GM12891 (cell line): ENCODE data around the gene GTF2H2C.
"Not testable (repeated sequence)": the region's sequence is repeated elsewhere in the genome, so short reads cannot be mapped to it uniquely, and the experiment has no call there.

Experiments used
- DNase-seq: peaks from one replicate; pipeline ENCODE4 v3.0.0; 2011; ENCODE audit warnings: low spot score; ENCODE audit not compliant: insufficient read length
- FAIRE-seq: peaks from 2 replicates; lab custom pipeline; 2011; peaks lifted over from hg19 to GRCh38; lab: Jason Lieb, UNC
- SPI1 ChIP-seq: IDR thresholded peaks from 2 replicates; pipeline ENCODE4 v1.6.1; 2011; ENCODE audit warnings: low read depth, low read length, control low read depth

GTF2H2C gene

DNA sequence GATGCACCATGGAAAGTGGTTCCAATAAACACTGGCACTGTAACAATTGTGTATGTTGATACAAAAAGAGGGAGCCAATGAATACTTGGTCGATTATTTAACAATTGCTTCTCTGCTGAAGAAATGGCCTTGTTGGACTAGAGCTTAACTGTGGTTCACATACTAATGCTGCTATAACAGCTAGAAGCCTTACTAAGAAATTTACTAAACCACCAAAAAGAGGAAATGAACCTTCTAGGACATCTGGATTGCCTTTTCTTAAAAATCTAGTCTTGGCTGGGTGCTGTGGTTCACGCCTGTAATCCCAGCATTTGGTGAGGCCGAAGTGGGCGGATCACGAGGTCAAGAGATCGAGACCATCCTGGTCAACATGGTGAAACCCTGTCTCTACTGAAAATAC, 42.0 kb downstream of the GTF2H2C start:
- not testable (repeated sequence) for FAIRE-seq, DNase-seq
- peak; percentile 56 for TF ChIP-seq SPI1

DNA sequence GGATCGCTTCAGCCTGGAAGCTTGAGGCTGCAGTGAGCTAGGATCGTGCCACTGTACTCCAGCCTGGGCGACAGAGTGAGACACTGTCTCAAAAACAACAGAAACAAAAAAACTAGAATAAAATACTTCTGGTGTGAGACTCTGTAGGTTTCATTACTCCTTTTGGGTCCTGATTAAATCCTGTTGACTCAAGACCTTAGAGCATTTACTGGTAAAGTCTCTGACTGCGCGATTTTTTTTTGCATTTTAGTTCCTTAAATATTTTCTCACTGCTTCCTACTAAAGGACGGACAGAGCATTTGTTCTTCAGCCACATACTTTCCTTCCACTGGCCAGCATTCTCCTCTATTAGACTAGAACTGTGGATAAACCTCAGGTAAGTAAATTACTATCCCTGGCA, 46.8 kb downstream of the GTF2H2C start:
- DNase-seq, FAIRE-seq: not testable (repeated sequence)

DNA sequence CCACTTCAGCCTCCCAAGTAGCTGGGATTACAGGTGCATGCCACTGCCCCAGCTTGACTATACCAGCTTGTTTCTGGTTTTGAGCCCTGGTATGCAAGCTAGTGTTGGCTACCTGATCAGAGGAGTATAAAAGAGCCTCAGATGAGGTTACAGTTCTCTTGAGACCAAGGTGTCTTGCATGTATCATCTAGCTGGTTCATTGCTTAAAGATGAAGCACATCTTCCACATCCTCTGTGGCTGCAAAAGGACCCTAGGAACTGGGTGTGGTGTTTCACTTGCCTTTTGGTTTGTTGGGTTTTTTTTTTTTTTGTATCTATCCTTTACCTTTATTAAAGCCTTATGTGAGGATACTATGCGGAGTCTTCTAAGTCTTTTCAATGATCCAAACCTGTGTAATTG, 47.8 kb downstream of the GTF2H2C start:
- not testable (repeated sequence) for FAIRE-seq, DNase-seq

DNA sequence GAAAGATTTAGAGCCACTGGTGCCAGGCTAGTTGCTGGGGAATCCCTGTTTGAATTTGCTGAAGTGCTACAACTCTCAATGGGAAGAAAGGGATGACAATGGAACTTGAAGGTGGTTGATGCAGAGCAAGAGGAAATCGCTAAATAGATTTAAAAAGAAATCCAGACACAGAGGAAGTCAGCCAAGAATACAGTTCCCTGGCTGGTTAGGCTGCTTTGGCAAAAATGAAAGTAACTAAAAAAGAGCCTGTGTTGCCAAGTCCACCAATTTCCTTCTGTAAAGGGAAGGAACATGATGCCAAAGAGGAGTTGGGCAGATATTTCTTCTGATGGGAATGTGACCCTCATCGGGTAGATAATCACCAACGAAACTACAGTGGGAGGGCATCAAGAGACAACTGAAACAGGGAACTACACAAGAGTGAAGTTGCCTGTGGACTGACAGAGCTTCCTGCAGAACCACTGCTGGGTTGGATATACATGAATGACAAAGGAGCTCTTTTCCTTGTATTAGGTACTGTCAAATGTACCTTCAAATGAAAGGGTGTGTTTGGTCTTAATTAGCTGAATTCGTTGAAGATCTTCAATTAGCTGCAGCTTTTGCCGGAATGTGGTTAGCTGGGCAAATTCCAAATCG, 49.0 kb downstream of the GTF2H2C start:
- not testable (repeated sequence) for FAIRE-seq, DNase-seq

DNA sequence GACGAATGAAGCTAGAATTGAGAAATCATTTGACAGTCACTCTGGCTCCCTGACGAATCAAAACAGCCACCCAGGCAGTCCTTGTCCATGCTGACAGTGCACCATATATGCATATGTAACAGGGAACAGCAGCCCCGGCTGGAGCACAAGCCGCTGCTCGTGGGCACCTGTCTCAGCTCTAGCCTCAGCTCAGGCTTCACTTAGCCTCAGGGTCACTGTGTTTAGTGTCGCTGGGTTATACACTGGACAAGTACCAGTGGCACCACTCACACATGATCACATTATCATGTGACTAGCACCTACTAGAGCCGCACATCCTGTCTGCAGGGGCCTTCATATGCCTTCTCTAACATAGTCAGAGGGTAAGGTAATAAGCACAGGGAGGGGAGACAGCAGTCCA, 54.9 kb downstream of the GTF2H2C start:
- not testable (repeated sequence) for FAIRE-seq, DNase-seq

DNA sequence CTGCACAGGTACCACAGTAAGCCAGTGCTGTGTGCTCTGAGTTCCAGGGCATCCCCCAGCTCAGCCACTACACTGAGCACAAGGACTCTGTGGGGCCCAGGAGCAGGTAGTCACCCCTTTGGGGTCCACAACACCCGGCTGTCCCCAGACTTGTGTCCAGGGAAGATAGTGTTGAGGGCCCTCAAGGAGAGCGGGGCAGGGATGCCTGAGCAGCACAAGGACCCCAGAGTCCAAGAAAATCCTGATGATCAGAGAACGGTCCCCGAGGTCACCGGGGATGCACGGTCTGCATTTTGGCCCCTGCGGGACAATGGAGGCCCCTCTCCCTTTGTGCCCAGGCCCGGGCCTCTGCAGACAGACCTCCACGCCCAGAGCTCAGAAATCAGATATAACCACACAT, 71.9 kb downstream of the GTF2H2C start:
- FAIRE-seq, DNase-seq: not testable (repeated sequence)
